NT2/D1 (cell line): ENCODE results near the gene MCM7.

Experiments
- DNase-seq: peaks from one replicate; pipeline ENCODE4 v3.0.0-alpha.2; 2011; ENCODE audit warnings: low read depth, low spot score
- H3K27me3 ChIP-seq: 2 replicates; pipeline ENCODE4 v1.6.0; 2011; ENCODE audit warnings: mild to moderate bottlenecking; ENCODE audit not compliant: insufficient read length, insufficient read depth
- H3K36me3 ChIP-seq: 2 replicates; pipeline ENCODE4 v1.6.1; 2011; ENCODE audit warnings: mild to moderate bottlenecking, low read length, mixed read lengths; ENCODE audit not compliant: insufficient read depth, insufficient read length
- H3K4me1 ChIP-seq: 2 replicates; pipeline ENCODE4 v1.5.1; 2011; ENCODE audit not compliant: insufficient read depth, insufficient read length
- H3K4me3 ChIP-seq: 2 replicates; pipeline ENCODE4 v1.5.1; 2011; ENCODE audit warnings: low read depth; ENCODE audit not compliant: insufficient read length
- H3K9ac ChIP-seq: 2 replicates; pipeline ENCODE4 v1.6.0; 2011; ENCODE audit warnings: low read depth; ENCODE audit not compliant: insufficient read length
- H3K9me3 ChIP-seq: 2 replicates; pipeline ENCODE4 v1.5.1; 2011; ENCODE audit warnings: mild to moderate bottlenecking, low read length; ENCODE audit not compliant: insufficient read depth
- SUZ12 ChIP-seq: IDR thresholded peaks from 2 replicates; pipeline ENCODE4 v1.6.1; 2011; ENCODE audit not compliant: insufficient read length, insufficient read depth; ENCODE audit errors: extremely low read depth
- YY1 ChIP-seq: IDR thresholded peaks from 2 replicates; pipeline ENCODE4 v1.6.1; 2011; ENCODE audit not compliant: insufficient read length, insufficient read depth
- ZNF274 ChIP-seq: IDR thresholded peaks from 2 replicates; pipeline ENCODE4 v1.6.1; 2011; ENCODE audit warnings: mild to moderate bottlenecking, low read depth, low read length

Gene MCM7

GRCh38 chr7:100119970-100120732 is 19.0 kb upstream of the MCM7 start:
- H3K9ac ChIP-seq = peak overlapping the region; percentile 79
- H3K4me3 ChIP-seq = peak overlapping the region; percentile 87
- no peaks in the 10 kb centered on the region for H3K9me3 ChIP-seq
- no peak for DNase-seq
- H3K27me3 ChIP-seq = no peaks in the 10 kb centered on the region
- peaks cover 26% of the 10 kb centered on the region for H3K36me3 ChIP-seq
- TF ChIP-seq ZNF274 = no peak
- TF ChIP-seq YY1 = no peak
- no peak for TF ChIP-seq SUZ12
- H3K4me1 ChIP-seq = peaks cover 5% of the 10 kb centered on the region

GRCh38 chr7:100119072-100119969 is 18.1 kb upstream of the MCM7 start, which contains the start of the genes CNPY4 and TAF6:
TSS of gene CNPY4 (plus strand) at chr7:100119634. CDS start at chr7:100119745, 111 bp downstream.
TSS of gene TAF6 (minus strand) at chr7:100119358. CDS start at chr7:100114209, 5,149 bp downstream.
- DNase-seq = peak; percentile 94
- Histone ChIP-seq H3K4me3 (peak within 1 kb of the TSS; percentile 87), H3K4me1 (no peaks in the 10 kb centered on the region), H3K36me3 (peaks cover 23% of the 10 kb centered on the region), H3K27me3 (no peaks in the 10 kb centered on the region), H3K9me3 (no peaks in the 10 kb centered on the region), H3K9ac (peak within 1 kb of the TSS; percentile 96)
- TF ChIP-seq YY1 (peak; percentile 90), SUZ12 (no peak)

- no peaks in the 10 kb centered on the region for H3K9me3 ChIP-seq
- H3K4me1 ChIP-seq = no peaks in the 10 kb centered on the region
- DNase-seq = no peak
- H3K36me3 ChIP-seq = peaks cover 29% of the 10 kb centered on the region
- TF ChIP-seq SUZ12 (no peak), ZNF274 (no peak), YY1 (no peak)
- H3K27me3 ChIP-seq = no peaks in the 10 kb centered on the region
- peak overlapping the region; percentile 96 for H3K9ac ChIP-seq
- peak overlapping the region; percentile 87 for H3K4me3 ChIP-seq
These were observed 17.3 kb upstream of the MCM7 start for GRCh38 chr7:100118388-100119071.

- Histone ChIP-seq H3K9me3 (no peaks in the 10 kb centered on the region), H3K4me1 (no peaks in the 10 kb centered on the region), H3K9ac (no peak overlapping the region), H3K27me3 (no peaks in the 10 kb centered on the region), H3K36me3 (peaks cover 50% of the 10 kb centered on the region), H3K4me3 (no peak overlapping the region)
- DNase-seq = no peak
- no peak for TF ChIP-seq SUZ12
- no peak for TF ChIP-seq ZNF274
- no peak for TF ChIP-seq YY1
These were observed 13.8 kb upstream of the MCM7 start for GRCh38 chr7:100115026-100115425.

GRCh38 chr7:100111914-100112313 is 10.7 kb upstream of the MCM7 start:
- H3K36me3 ChIP-seq = peaks cover 79% of the 10 kb centered on the region
- DNase-seq = no peak
- TF ChIP-seq SUZ12 = no peak
- TF ChIP-seq YY1 = no peak
- no peak for TF ChIP-seq ZNF274

GRCh38 chr7:100111156-100111555 is 10.0 kb upstream of the MCM7 start:
- Histone ChIP-seq H3K27me3 (no peaks in the 10 kb centered on the region), H3K4me1 (no peaks in the 10 kb centered on the region), H3K9me3 (no peaks in the 10 kb centered on the region), H3K9ac (no peak overlapping the region), H3K4me3 (no peak overlapping the region), H3K36me3 (peaks cover 80% of the 10 kb centered on the region)
- TF ChIP-seq ZNF274 (no peak), YY1 (no peak), SUZ12 (no peak)
- DNase-seq = no peak

More at GRCh38 chr7:100111914-100112313, 10.7 kb upstream of the MCM7 start:
- Histone ChIP-seq H3K9me3 (no peaks in the 10 kb centered on the region), H3K4me3 (no peak overlapping the region), H3K27me3 (no peaks in the 10 kb centered on the region), H3K9ac (no peak overlapping the region), H3K4me1 (no peaks in the 10 kb centered on the region)
